Gastroesophageal sphincter (tissue), 4 donors: ENCODE data around the gene ZNF384. TPM values are rescaled to one million over a fixed set of nuclear protein-coding genes. Genes with fewer than 3 reads are reported as not detected.

Source experiments
- ATAC-seq: fragments of 150-250 bp; one replicate; pipeline ENCODE4 v1.9.1; 2016; ENCODE audit warnings: mild to moderate bottlenecking, moderate library complexity
- H3K27ac ChIP-seq, 4 donors: fragments of 200-600 bp; sonication (generic) in 3 of 4; 1 replicate in 3 of 4; 2 replicates in 1 of 4; pipeline ENCODE4 v1.5.1; 2016 to 2019
- H3K27me3 ChIP-seq: fragments of 200-600 bp; sonication (generic); one replicate; pipeline ENCODE4 v1.5.1; 2019
- H3K36me3 ChIP-seq, 2 donors: fragments of 200-600 bp; sonication (generic); one replicate each; pipeline ENCODE4 v1.5.1; 2019; ENCODE audit warnings: control low read depth in 1 of 2
- H3K4me1 ChIP-seq, 3 donors: fragments of 200-600 bp; sonication (generic); 1 replicate in 2 of 3; 2 replicates in 1 of 3; pipeline ENCODE4 v1.5.1; 2016 to 2019; ENCODE audit warnings: control low read depth in 2 of 3
- H3K4me3 ChIP-seq, 2 donors: fragments of 200-600 bp; sonication (generic); one replicate each; pipeline ENCODE4 v1.5.1; 2019; ENCODE audit warnings: mild to moderate bottlenecking in 1 of 2, moderate library complexity in 1 of 2
- H3K9me3 ChIP-seq, 3 donors: fragments of 200-600 bp; sonication (generic); one replicate each; pipeline ENCODE4 v1.5.1; 2017 to 2019; ENCODE audit warnings: control low read depth in 2 of 3
- CTCF ChIP-seq, 4 experiments: fragments of 200-600 bp in 2 of 4; fragments of 450-650 bp in 2 of 4; sonication (generic) in 1 of 4; IDR thresholded peaks; one replicate each; pipeline ENCODE4 v1.5.1; 2017 to 2019; ENCODE audit warnings: antibody characterized with exemption in 4 of 4, mild to moderate bottlenecking in 2 of 4, moderate library complexity in 2 of 4
- EP300 ChIP-seq: sonication (generic); formaldehyde crosslinking; IDR thresholded peaks from one replicate; pipeline ENCODE4 v1.6.1; 2017; ENCODE audit warnings: antibody characterized with exemption, mild to moderate bottlenecking
- POLR2A ChIP-seq, 2 donors: fragments of 450-650 bp; IDR thresholded peaks; one replicate each; pipeline ENCODE4 v1.6.1; 2017; ENCODE audit warnings: antibody characterized with exemption in 2 of 2, mild to moderate bottlenecking in 2 of 2, moderate library complexity in 1 of 2
- POLR2AphosphoS5 ChIP-seq: sonication (generic); formaldehyde crosslinking; IDR thresholded peaks from one replicate; pipeline ENCODE4 v1.6.1; 2017; ENCODE audit warnings: antibody characterized with exemption
- WGBS, 2 donors: methylation state at CpG; one replicate each; pipeline ENCODE4 v1.1.5; 2018; ENCODE audit warnings: low coverage in 1 of 2; 5-methylcytosine and 5-hydroxymethylcytosine counted together
- total RNA-seq, 4 donors: library from RNA; depleted of rRNA; stranded (reverse); fragments of >200 nt; gene quantifications; one replicate each; pipeline ENCODE4 v1.1.0, GENCODE V29; 2016

ZNF384 gene
- 10 to 100 TPM; 26.1 to 57.5 (median 43.6) TPM for total RNA-seq

- peak within 1 kb of the TSS; percentile 95 to 99 (median 99) for H3K27ac ChIP-seq
- H3K4me1 ChIP-seq: peaks cover 7 to 55% (median 17%) of the 10 kb centered on the region in 3 donors
- H3K9me3 ChIP-seq: no peaks in the 10 kb centered on the region
- peak within 1 kb of the TSS; percentile 80 to 84 for H3K4me3 ChIP-seq
- peaks cover under 1% of the 10 kb centered on the region for H3K27me3 ChIP-seq
- ATAC-seq: peak; percentile 95
- TF ChIP-seq POLR2AphosphoS5 (peak; percentile 67), POLR2A (IDR thresholded peaks at IDR 0.05) (peak; percentile 60 to 71), EP300 (no peak), CTCF (IDR thresholded peaks at IDR 0.05) (peak in 3 of 4 experiments; percentile 11 to 66 (median 59))
- peaks cover 0 to 15% of the 10 kb centered on the region in 2 donors for H3K36me3 ChIP-seq
- 0% methylated on average over 10 to 25 of the region's 72 CpGs for WGBS, 2 donors
Observed at GRCh38 chr12:6688999-6689882, at the start of gene ZNF384. ZNF384 (minus strand) TSS chr12:6689375; CDS start chr12:6679520, 9,855 bp downstream.

- Histone ChIP-seq H3K9me3 (no peaks in the 10 kb centered on the region), H3K27ac (peak overlapping the region in 1 of 4 donors; percentile 41), H3K4me3 (no peak overlapping the region), H3K27me3 (no peaks in the 10 kb centered on the region), H3K4me1 (peaks cover 0 to 12% (median 0%) of the 10 kb centered on the region in 3 donors), H3K36me3 (peaks cover 0 to 29% of the 10 kb centered on the region in 2 donors)
- 96 to 100% methylated on average over 4 of the region's 5 CpGs for WGBS, 2 donors
- no peak for ATAC-seq
- TF ChIP-seq CTCF (IDR thresholded peaks at IDR 0.05) (no peak), EP300 (no peak), POLR2A (IDR thresholded peaks at IDR 0.05) (no peak), POLR2AphosphoS5 (no peak)
Observed at GRCh38 chr12:6736754-6737153, 47.6 kb upstream of the ZNF384 start.

- Histone ChIP-seq H3K27ac (peak overlapping the region in 3 of 4 donors; percentile 41 to 66 (median 48)), H3K4me3 (no peak overlapping the region), H3K9me3 (no peaks in the 10 kb centered on the region), H3K27me3 (no peaks in the 10 kb centered on the region), H3K4me1 (peaks cover 0 to 12% (median 0%) of the 10 kb centered on the region in 3 donors), H3K36me3 (peaks cover 0 to 40% of the 10 kb centered on the region in 2 donors)
- ATAC-seq: peak; percentile 88
- TF ChIP-seq CTCF (IDR thresholded peaks at IDR 0.05) (peak in 3 of 4 experiments; percentile 77 to 81 (median 77)), POLR2A (IDR thresholded peaks at IDR 0.05) (no peak)
- 0 to 32% methylated on average over 3 to 8 of the region's 8 CpGs for WGBS, 2 donors
Observed at GRCh38 chr12:6735448-6736191, 46.4 kb upstream of the ZNF384 start.

- peak overlapping the region in 3 of 4 donors; percentile 41 to 66 (median 48) for H3K27ac ChIP-seq
- no peak for ATAC-seq
- no peaks in the 10 kb centered on the region for H3K27me3 ChIP-seq
- 59 to 75% methylated on average over 3 to 8 of the region's 10 CpGs for WGBS, 2 donors
- TF ChIP-seq POLR2AphosphoS5: no peak
- no peak for TF ChIP-seq EP300
- no peak for TF ChIP-seq CTCF (IDR thresholded peaks at IDR 0.05)
- no peak for TF ChIP-seq POLR2A (IDR thresholded peaks at IDR 0.05)
- H3K36me3 ChIP-seq: peaks cover 0 to 49% of the 10 kb centered on the region in 2 donors
- H3K9me3 ChIP-seq: no peaks in the 10 kb centered on the region
- H3K4me3 ChIP-seq: no peak overlapping the region
- peaks cover 0 to 12% (median 0%) of the 10 kb centered on the region in 3 donors for H3K4me1 ChIP-seq
Observed at GRCh38 chr12:6734506-6735387, 45.6 kb upstream of the ZNF384 start.
